Uterus (tissue), 2 donors: ENCODE measurements around the gene CDKN1C.

Experiments
- POLR2A ChIP-seq, 2 donors: fragments of 450-650 bp; IDR thresholded peaks; one replicate each; pipeline ENCODE4 v1.6.1; 2016; ENCODE audit warnings: antibody characterized with exemption in 2 of 2, mild to moderate bottlenecking in 1 of 2, moderate library complexity in 1 of 2
- TF ChIP-seq, protein P1 (sequence below), 4 experiments: fragments of 200-600 bp in 2 of 4; fragments of 450-650 bp in 2 of 4; sonication (generic) in 2 of 4; IDR thresholded peaks; one replicate each; pipeline ENCODE4 v1.5.1; 2016 to 2019; ENCODE audit warnings: antibody characterized with exemption in 4 of 4, mild to moderate bottlenecking in 2 of 4, moderate library complexity in 1 of 4

DNA sequence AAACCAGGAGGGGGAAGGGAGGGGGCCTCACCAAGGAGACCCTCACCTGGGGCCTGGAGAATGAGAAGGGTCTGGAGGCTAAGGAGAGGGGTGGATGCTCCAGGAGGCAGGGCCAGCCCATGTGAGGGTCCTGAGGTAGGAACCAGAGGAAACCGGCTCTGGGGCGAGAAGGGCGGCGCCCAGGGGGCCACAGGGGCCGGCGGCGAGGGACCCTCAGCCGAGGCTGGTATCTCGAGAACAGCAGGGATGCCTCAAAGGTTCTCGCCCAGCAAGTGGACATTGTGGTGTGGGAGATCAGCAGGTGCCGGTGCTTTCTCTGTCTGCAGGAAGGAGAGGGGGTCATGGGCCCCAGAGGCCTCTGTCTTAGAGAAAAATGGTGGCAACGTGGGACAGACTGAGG lies 47.9 kb downstream of the CDKN1C start:
- TF ChIP-seq, protein P1, sequence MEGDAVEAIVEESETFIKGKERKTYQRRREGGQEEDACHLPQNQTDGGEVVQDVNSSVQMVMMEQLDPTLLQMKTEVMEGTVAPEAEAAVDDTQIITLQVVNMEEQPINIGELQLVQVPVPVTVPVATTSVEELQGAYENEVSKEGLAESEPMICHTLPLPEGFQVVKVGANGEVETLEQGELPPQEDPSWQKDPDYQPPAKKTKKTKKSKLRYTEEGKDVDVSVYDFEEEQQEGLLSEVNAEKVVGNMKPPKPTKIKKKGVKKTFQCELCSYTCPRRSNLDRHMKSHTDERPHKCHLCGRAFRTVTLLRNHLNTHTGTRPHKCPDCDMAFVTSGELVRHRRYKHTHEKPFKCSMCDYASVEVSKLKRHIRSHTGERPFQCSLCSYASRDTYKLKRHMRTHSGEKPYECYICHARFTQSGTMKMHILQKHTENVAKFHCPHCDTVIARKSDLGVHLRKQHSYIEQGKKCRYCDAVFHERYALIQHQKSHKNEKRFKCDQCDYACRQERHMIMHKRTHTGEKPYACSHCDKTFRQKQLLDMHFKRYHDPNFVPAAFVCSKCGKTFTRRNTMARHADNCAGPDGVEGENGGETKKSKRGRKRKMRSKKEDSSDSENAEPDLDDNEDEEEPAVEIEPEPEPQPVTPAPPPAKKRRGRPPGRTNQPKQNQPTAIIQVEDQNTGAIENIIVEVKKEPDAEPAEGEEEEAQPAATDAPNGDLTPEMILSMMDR (IDR thresholded peaks at IDR 0.05) = no peak
- TF ChIP-seq POLR2A (IDR thresholded peaks at IDR 0.05) = no peak
